ENCODE data around the gene EXOC1.
"Not testable (repeated sequence)": the region's sequence is repeated elsewhere in the genome, so short reads cannot be mapped to it uniquely, and the experiment has no call there.

EXOC1 gene

GRCh38 chr4:55853484-55854046 is at the start of gene EXOC1:
TSS of gene EXOC1 (plus strand) at chr4:55853648. CDS start at chr4:55858324, 4,676 bp downstream.
- peak; percentile 93 for DNase-seq (ENCODE audit: low spot score)

GRCh38 chr4:55807556-55807955 is 45.9 kb upstream of the EXOC1 start:
- DNase-seq (ENCODE audit: low spot score): no peak

- DNase-seq (ENCODE audit: low spot score): no peak
These were observed 45.3 kb upstream of the EXOC1 start for GRCh38 chr4:55808186-55808585.

GRCh38 chr4:55808632-55809031 is 44.8 kb upstream of the EXOC1 start:
- no peak for DNase-seq (ENCODE audit: low spot score)

GRCh38 chr4:55817691-55818090 is 35.8 kb upstream of the EXOC1 start:
- no peak for DNase-seq (ENCODE audit: low spot score)

- DNase-seq (ENCODE audit: low spot score): no peak
These were observed 33.8 kb upstream of the EXOC1 start, which contains the start of gene EXOC1L for GRCh38 chr4:55819634-55820033. TSS of gene EXOC1L (plus strand) at chr4:55819790. CDS start at chr4:55820027, 237 bp downstream.

GRCh38 chr4:55820279-55820678 is 33.2 kb upstream of the EXOC1 start:
- DNase-seq (ENCODE audit: low spot score): no peak

GRCh38 chr4:55822329-55822728 is 31.1 kb upstream of the EXOC1 start:
- DNase-seq (ENCODE audit: low spot score): no peak

GRCh38 chr4:55824865-55825264 is 28.6 kb upstream of the EXOC1 start:
- DNase-seq (ENCODE audit: low spot score): no peak

GRCh38 chr4:55826986-55827385 is 26.5 kb upstream of the EXOC1 start:
- no peak for DNase-seq (ENCODE audit: low spot score)

GRCh38 chr4:55827582-55827981 is 25.9 kb upstream of the EXOC1 start:
- DNase-seq (ENCODE audit: low spot score): no peak

GRCh38 chr4:55830048-55830447 is 23.4 kb upstream of the EXOC1 start:
- DNase-seq (ENCODE audit: low spot score): no peak

- no peak for DNase-seq (ENCODE audit: low spot score)
These were observed 22.7 kb upstream of the EXOC1 start for GRCh38 chr4:55830716-55831115.

GRCh38 chr4:55834086-55834795 is 19.2 kb upstream of the EXOC1 start:
- no peak for DNase-seq (ENCODE audit: low spot score)

- DNase-seq (ENCODE audit: low spot score): no peak
These were observed 15.5 kb upstream of the EXOC1 start for GRCh38 chr4:55837903-55838302.

- DNase-seq (ENCODE audit: low spot score): no peak
These were observed 15.1 kb upstream of the EXOC1 start for GRCh38 chr4:55838356-55838755.

- DNase-seq (ENCODE audit: low spot score): no peak
These were observed 14.5 kb upstream of the EXOC1 start for GRCh38 chr4:55838952-55839351.

GRCh38 chr4:55840956-55841355 is 12.5 kb upstream of the EXOC1 start:
- no peak for DNase-seq (ENCODE audit: low spot score)

- DNase-seq (ENCODE audit: low spot score): not testable (repeated sequence)
These were observed 11.8 kb upstream of the EXOC1 start for GRCh38 chr4:55841373-55842239.

GRCh38 chr4:55842312-55842711 is 11.1 kb upstream of the EXOC1 start:
- not testable (repeated sequence) for DNase-seq (ENCODE audit: low spot score)

GRCh38 chr4:55849724-55850123 is 3.7 kb upstream of the EXOC1 start:
- no peak for DNase-seq (ENCODE audit: low spot score)

GRCh38 chr4:55851885-55852284 is 1.6 kb upstream of the EXOC1 start:
- DNase-seq (ENCODE audit: low spot score): no peak

GRCh38 chr4:55854129-55854528 is 681 bp downstream of the EXOC1 start:
- DNase-seq (ENCODE audit: low spot score): peak; percentile 3
